ENCODE results near the gene OR2T6.

GRCh38 chr1:248373761-248374160, 1.8 kb upstream of the OR2T6 start:
- no peak for TF ChIP-seq CTCF (IDR thresholded peaks at IDR 0.05; ENCODE audit: low read depth, low read length)
- no peak for TF ChIP-seq EZH2phosphoT487 (IDR thresholded peaks at IDR 0.05; ENCODE audit: low read depth)

Measured in OCI-LY3 (cell line).